ENCODE results near the gene NDUFS3. TPM values are rescaled to one million over a fixed set of nuclear protein-coding genes. Genes with fewer than 3 reads are reported as not detected.

Gene NDUFS3
- total and polyA plus RNA-seq, 10 of the 15 experiments (the other 5 are each of a cell fraction or from before 2014, with no cell fraction given), result 22.3 to 217 (median 125) TPM

- TF ChIP-seq SP1 (IDR thresholded peaks at IDR 0.05; ENCODE audit: low read depth, low read length), result peak; percentile 66
- TF ChIP-seq ZNF687 (IDR thresholded peaks at IDR 0.05), result peak; percentile 47; the same call in 1 of the 2 replicates
- peak; percentile 75 for TF ChIP-seq POLR2AphosphoS5 (IDR thresholded peaks at IDR 0.05; ENCODE audit: low read length)
- peak; percentile 59; the same call in 1 of the 2 replicates for TF ChIP-seq CEBPZ (IDR thresholded peaks at IDR 0.05; ENCODE audit: low read depth, low read length)
- TF ChIP-seq MTA2 (IDR thresholded peaks at IDR 0.05; ENCODE audit: low read depth), result no peak
- TF ChIP-seq SKIL (IDR thresholded peaks at IDR 0.05; ENCODE audit: low read depth, poor library complexity, severe bottlenecking), result peak; percentile 48
- TF ChIP-seq CHD1 (IDR thresholded peaks at IDR 0.05; ENCODE audit: low read depth, low read length), result no peak
- TF ChIP-seq CBFB (IDR thresholded peaks at IDR 0.05; ENCODE audit: low read depth), result peak; percentile 78; the same call in 1 of the 2 replicates
- peak; percentile 81 for TF ChIP-seq TBL1XR1 (IDR thresholded peaks at IDR 0.05; ENCODE audit: low read depth, low read length)
- TF ChIP-seq CREM (IDR thresholded peaks at IDR 0.05; ENCODE audit: low read depth), result peak; percentile 94
- TF ChIP-seq ZNF592 (IDR thresholded peaks at IDR 0.05), result no peak
- TF ChIP-seq GABPA (IDR thresholded peaks at IDR 0.05; ENCODE audit: low read depth), result peak; percentile 100
- peak; percentile 88; the same call in 1 of the 2 replicates for TF ChIP-seq ZBED1 (IDR thresholded peaks at IDR 0.05; ENCODE audit: borderline replicate concordance)
- peak; percentile 96 for TF ChIP-seq ESRRA (IDR thresholded peaks at IDR 0.05; ENCODE audit: low read length)
- TF ChIP-seq SMAD5 (IDR thresholded peaks at IDR 0.05; ENCODE audit: low read depth), result peak; percentile 74; the same call in 1 of the 2 replicates
Observed at GRCh38 chr11:47578524-47579494, at the start of gene NDUFS3, which contains the start of gene KBTBD4 (continued).
